Trophoblast cell (in vitro differentiated cells and primary cell): Measurements from ENCODE around the gene OR5AU1.
A peak's percentile ranks its signal among the peaks of the same experiment; 100 is the strongest.

ENCODE experiments used
- DNase-seq, 2 donors: peaks; one replicate each; pipeline ENCODE4 v3.0.0-alpha.2; 2016
- H2AFZ ChIP-seq: 2 replicates; pipeline ENCODE4 v1.6.1; 2013; ENCODE audit warnings: low read length, moderate library complexity, mild to moderate bottlenecking; ENCODE audit not compliant: insufficient read depth, poor library complexity
- H2AK5ac ChIP-seq: 2 replicates; pipeline ENCODE4 v1.6.1; 2013; ENCODE audit warnings: mild to moderate bottlenecking, low read length
- H2BK120ac ChIP-seq: 2 replicates; pipeline ENCODE4 v1.6.1; 2013; ENCODE audit warnings: low read length, mild to moderate bottlenecking, moderate library complexity; ENCODE audit not compliant: insufficient read depth, poor library complexity
- H2BK12ac ChIP-seq: 2 replicates; pipeline ENCODE4 v1.6.1; 2013; ENCODE audit warnings: mild to moderate bottlenecking, low read length, moderate library complexity
- H2BK5ac ChIP-seq: 2 replicates; pipeline ENCODE4 v1.6.1; 2013; ENCODE audit warnings: low read length, low read depth, moderate library complexity, mild to moderate bottlenecking; ENCODE audit not compliant: poor library complexity
- H3K14ac ChIP-seq: 2 replicates; pipeline ENCODE4 v1.6.1; 2013; ENCODE audit warnings: mild to moderate bottlenecking, low read length
- H3K18ac ChIP-seq: 2 replicates; pipeline ENCODE4 v1.6.1; 2013; ENCODE audit warnings: mild to moderate bottlenecking, low read length
- H3K23ac ChIP-seq: 2 replicates; pipeline ENCODE4 v1.6.1; 2013; ENCODE audit warnings: low read length
- H3K27ac ChIP-seq: 2 replicates; pipeline ENCODE4 v1.5.1; 2013; ENCODE audit warnings: low read depth, mild to moderate bottlenecking, inconsistent platforms, low read length, moderate library complexity
- H3K27me3 ChIP-seq: 2 replicates; pipeline ENCODE4 v1.6.1; 2013; ENCODE audit warnings: inconsistent platforms, mild to moderate bottlenecking, low read length, moderate library complexity; ENCODE audit not compliant: insufficient read depth
- H3K36me3 ChIP-seq, 2 experiments: 1 replicate in 1 of 2; 2 replicates in 1 of 2; pipeline ENCODE4 v1.6.1; 2013; ENCODE audit warnings: low read length in 2 of 2, mild to moderate bottlenecking in 2 of 2, moderate library complexity in 1 of 2; ENCODE audit not compliant: insufficient read depth in 2 of 2, control insufficient read depth in 1 of 2
- H3K4ac ChIP-seq: 2 replicates; pipeline ENCODE4 v1.6.1; 2013; ENCODE audit warnings: low read depth, mild to moderate bottlenecking, low read length, moderate library complexity
- H3K4me1 ChIP-seq, 2 experiments: 1 replicate in 1 of 2; 2 replicates in 1 of 2; pipeline ENCODE4 v1.6.1; 2013; ENCODE audit warnings: low read length in 2 of 2, mild to moderate bottlenecking in 2 of 2, moderate library complexity in 1 of 2; ENCODE audit not compliant: insufficient read depth in 2 of 2, control insufficient read depth in 1 of 2
- H3K4me2 ChIP-seq: 2 replicates; pipeline ENCODE4 v1.6.1; 2013; ENCODE audit warnings: inconsistent platforms, mild to moderate bottlenecking, low read length, moderate library complexity
- H3K4me3 ChIP-seq: 2 replicates; pipeline ENCODE4 v1.5.1; 2013; ENCODE audit warnings: mild to moderate bottlenecking, low read depth, low read length, inconsistent platforms
- H3K79me1 ChIP-seq: one replicate; pipeline ENCODE4 v1.6.1; 2013; ENCODE audit warnings: low read length
- H3K79me2 ChIP-seq: 2 replicates; pipeline ENCODE4 v1.6.1; 2013; ENCODE audit warnings: low read length, mild to moderate bottlenecking; ENCODE audit not compliant: control insufficient read depth, insufficient read depth, poor library complexity
- H3K9ac ChIP-seq: 2 replicates; pipeline ENCODE4 v1.6.1; 2013; ENCODE audit warnings: mild to moderate bottlenecking, low read length
- H3K9me3 ChIP-seq: 2 replicates; pipeline ENCODE4 v1.6.1; 2013; ENCODE audit warnings: low read depth, mild to moderate bottlenecking, control low read depth, inconsistent platforms, low read length; ENCODE audit not compliant: insufficient read depth
- H4K12ac ChIP-seq: 2 replicates; pipeline ENCODE4 v1.6.1; 2013; ENCODE audit warnings: low read depth, mild to moderate bottlenecking, low read length, moderate library complexity
- H4K8ac ChIP-seq: 2 replicates; pipeline ENCODE4 v1.6.1; 2013; ENCODE audit warnings: low read depth, mild to moderate bottlenecking, low read length, moderate library complexity
- H4K91ac ChIP-seq: one replicate; pipeline ENCODE4 v1.6.1; 2013; ENCODE audit warnings: low read depth, mild to moderate bottlenecking, low read length, moderate library complexity
- WGBS: extraction: QIAGEN DNeasy Blood & Tissue Kit; methylation state at CpG from one replicate; pipeline ENCODE4 v1.1.7; 2013; ENCODE audit warnings: missing lambda C conversion rate; ENCODE audit not compliant: insufficient read length, insufficient coverage; ENCODE audit errors: extremely low coverage; 5-methylcytosine and 5-hydroxymethylcytosine counted together

The OR5AU1 gene

GRCh38 chr14:21199611-21200560, 44.0 kb upstream of the OR5AU1 start:
- H3K4me2 ChIP-seq = no peak overlapping the region
- no peaks in the 10 kb centered on the region for H3K27me3 ChIP-seq
- H3K18ac ChIP-seq = no peak overlapping the region
- H2BK120ac ChIP-seq = no peak overlapping the region
- H3K9ac ChIP-seq = no peak overlapping the region
- no peak overlapping the region for H3K14ac ChIP-seq
- DNase-seq = no peak
- no peak overlapping the region for H3K4me3 ChIP-seq
- H4K91ac ChIP-seq = no peak overlapping the region
- no peak overlapping the region for H3K23ac ChIP-seq
- no peaks in the 10 kb centered on the region for H3K79me1 ChIP-seq
- no peak overlapping the region for H2BK5ac ChIP-seq
- H3K4me1 ChIP-seq = no peaks in the 10 kb centered on the region
- no peak overlapping the region for H4K12ac ChIP-seq
- H2BK12ac ChIP-seq = no peak overlapping the region
- H4K8ac ChIP-seq = no peak overlapping the region
- H3K36me3 ChIP-seq = peaks cover 5 to 13% of the 10 kb centered on the region in 2 experiments
- H3K9me3 ChIP-seq = no peaks in the 10 kb centered on the region
- H2AFZ ChIP-seq = no peak overlapping the region
- no peak overlapping the region for H2AK5ac ChIP-seq
- no CpG with 5 or more reads among the region's 3 CpGs for WGBS
- no peak overlapping the region for H3K27ac ChIP-seq
- H3K79me2 ChIP-seq = no peaks in the 10 kb centered on the region
- H3K4ac ChIP-seq = no peak overlapping the region

- Histone ChIP-seq H3K23ac (no peak overlapping the region), H3K4me2 (no peak overlapping the region), H3K14ac (no peak overlapping the region), H4K91ac (no peak overlapping the region), H3K27me3 (no peaks in the 10 kb centered on the region), H3K9me3 (no peaks in the 10 kb centered on the region), H3K27ac (no peak overlapping the region), H3K4ac (no peak overlapping the region), H3K36me3 (no peaks in the 10 kb centered on the region), H3K18ac (no peak overlapping the region), H3K79me2 (no peaks in the 10 kb centered on the region), H2AK5ac (no peak overlapping the region), H3K4me1 (no peaks in the 10 kb centered on the region), H4K12ac (no peak overlapping the region), H3K79me1 (no peaks in the 10 kb centered on the region), H4K8ac (no peak overlapping the region), H3K9ac (no peak overlapping the region), H2BK5ac (no peak overlapping the region), H2BK12ac (no peak overlapping the region), H2BK120ac (no peak overlapping the region), H3K4me3 (no peak overlapping the region), H2AFZ (no peak overlapping the region)
- DNase-seq = no peak
- no CpG with 5 or more reads among the region's 2 CpGs for WGBS
These were observed 41.7 kb upstream of the OR5AU1 start for GRCh38 chr14:21197418-21198205.

- Histone ChIP-seq H3K4me2 (no peak overlapping the region), H3K4me3 (no peak overlapping the region), H3K36me3 (no peaks in the 10 kb centered on the region), H4K8ac (no peak overlapping the region), H3K9me3 (no peaks in the 10 kb centered on the region), H3K27ac (no peak overlapping the region), H2AFZ (no peak overlapping the region), H3K23ac (no peak overlapping the region), H2AK5ac (no peak overlapping the region), H3K4me1 (peaks cover 4 to 6% of the 10 kb centered on the region in 2 experiments), H3K14ac (no peak overlapping the region), H2BK5ac (no peak overlapping the region), H3K79me2 (no peaks in the 10 kb centered on the region), H4K91ac (no peak overlapping the region), H2BK12ac (no peak overlapping the region), H3K18ac (no peak overlapping the region), H3K79me1 (no peaks in the 10 kb centered on the region), H2BK120ac (no peak overlapping the region), H3K27me3 (no peaks in the 10 kb centered on the region), H3K9ac (no peak overlapping the region), H4K12ac (no peak overlapping the region), H3K4ac (no peak overlapping the region)
- no peak for DNase-seq
These were observed 38.7 kb upstream of the OR5AU1 start for GRCh38 chr14:21194597-21194996.

- H2BK5ac ChIP-seq = no peak overlapping the region
- no peaks in the 10 kb centered on the region for H3K79me1 ChIP-seq
- H3K4ac ChIP-seq = no peak overlapping the region
- no peak overlapping the region for H2BK12ac ChIP-seq
- H2BK120ac ChIP-seq = no peak overlapping the region
- H3K4me2 ChIP-seq = no peak overlapping the region
- H3K9ac ChIP-seq = no peak overlapping the region
- no peak overlapping the region for H3K23ac ChIP-seq
- H3K27me3 ChIP-seq = no peaks in the 10 kb centered on the region
- no peak overlapping the region for H2AK5ac ChIP-seq
- no peak overlapping the region for H3K14ac ChIP-seq
- H3K27ac ChIP-seq = no peak overlapping the region
- H4K91ac ChIP-seq = no peak overlapping the region
- H3K79me2 ChIP-seq = no peaks in the 10 kb centered on the region
- H4K12ac ChIP-seq = no peak overlapping the region
- H3K36me3 ChIP-seq = no peaks in the 10 kb centered on the region
- H3K4me3 ChIP-seq = peak overlapping the region; percentile 7
- peak; percentile 33 to 45 for DNase-seq
- no CpG with 5 or more reads among the region's 7 CpGs for WGBS
- H3K4me1 ChIP-seq = peaks cover 4 to 6% of the 10 kb centered on the region in 2 experiments
- H3K18ac ChIP-seq = no peak overlapping the region
- H4K8ac ChIP-seq = no peak overlapping the region
- peaks cover 1% of the 10 kb centered on the region for H3K9me3 ChIP-seq
- H2AFZ ChIP-seq = no peak overlapping the region
These were observed 37.1 kb upstream of the OR5AU1 start for GRCh38 chr14:21192875-21193535.
